NCI-H1105 (cell line): ENCODE data around the gene TKFC.

Experiments used
- DNase-seq: peaks from one replicate; lab custom pipeline; 2025; lab: John Stamatoyannopoulos, UW

Gene TKFC

DNA sequence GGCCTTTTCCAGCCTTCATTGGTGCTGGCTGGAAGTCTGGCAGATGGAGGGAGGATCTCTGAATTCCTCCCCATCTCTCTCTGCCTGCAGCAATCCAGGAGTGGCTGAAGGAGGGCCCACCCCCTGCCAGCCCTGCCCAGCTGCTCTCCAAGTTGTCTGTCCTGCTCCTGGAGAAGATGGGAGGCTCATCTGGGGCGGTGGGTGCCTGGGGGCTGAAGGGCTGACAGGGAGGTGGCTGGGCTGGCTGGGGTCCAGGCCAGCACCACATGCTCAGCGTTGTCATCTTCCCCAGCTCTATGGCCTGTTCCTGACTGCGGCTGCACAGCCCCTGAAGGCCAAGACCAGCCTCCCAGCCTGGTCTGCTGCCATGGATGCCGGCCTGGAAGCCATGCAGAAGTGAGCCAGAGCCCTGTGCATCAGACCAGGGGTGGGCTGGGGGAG is 12.2 kb downstream of the TKFC start:
- DNase-seq, result no peak

DNA sequence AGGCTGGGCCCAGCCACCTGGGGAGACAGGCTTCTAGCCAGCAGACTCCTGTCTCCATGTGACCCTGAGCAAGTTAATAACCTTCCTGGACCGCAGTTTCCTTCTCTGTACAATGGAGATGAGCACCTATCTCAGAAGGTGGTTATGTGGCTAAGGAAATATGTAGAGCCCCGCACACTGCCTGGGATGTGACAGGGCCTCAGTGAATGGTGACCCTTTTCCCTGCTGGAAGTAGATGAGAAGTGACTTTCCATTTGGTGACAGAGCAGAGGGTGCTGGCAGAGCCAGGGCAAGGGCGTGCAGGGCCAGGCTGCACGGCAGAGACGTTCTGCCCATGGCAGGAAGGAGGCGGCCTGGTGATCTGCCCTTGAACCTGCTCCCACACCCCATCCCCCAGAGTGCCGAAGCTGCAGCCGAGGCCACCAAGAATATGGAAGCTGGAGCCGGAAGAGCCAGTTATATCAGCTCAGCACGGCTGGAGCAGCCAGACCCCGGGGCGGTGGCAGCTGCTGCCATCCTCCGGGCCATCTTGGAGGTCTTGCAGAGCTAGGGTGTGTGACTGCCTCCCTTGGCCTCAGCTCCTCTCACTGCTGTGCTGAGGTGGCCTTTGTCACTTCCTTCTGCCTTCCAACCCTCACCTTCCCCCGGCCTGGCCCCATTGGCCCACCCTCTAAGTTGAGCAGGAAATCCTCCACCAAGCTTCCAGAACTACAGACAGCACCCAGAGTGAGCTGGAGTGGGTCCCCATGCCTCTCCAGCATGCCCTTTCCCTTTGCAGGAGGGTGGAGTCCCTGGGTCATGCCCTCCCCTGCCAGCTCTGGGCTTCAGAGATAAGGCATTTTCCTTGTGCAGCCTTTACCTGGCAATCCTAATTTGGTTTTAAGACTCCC is 13.2 kb downstream of the TKFC start:
- DNase-seq, result no peak

DNA sequence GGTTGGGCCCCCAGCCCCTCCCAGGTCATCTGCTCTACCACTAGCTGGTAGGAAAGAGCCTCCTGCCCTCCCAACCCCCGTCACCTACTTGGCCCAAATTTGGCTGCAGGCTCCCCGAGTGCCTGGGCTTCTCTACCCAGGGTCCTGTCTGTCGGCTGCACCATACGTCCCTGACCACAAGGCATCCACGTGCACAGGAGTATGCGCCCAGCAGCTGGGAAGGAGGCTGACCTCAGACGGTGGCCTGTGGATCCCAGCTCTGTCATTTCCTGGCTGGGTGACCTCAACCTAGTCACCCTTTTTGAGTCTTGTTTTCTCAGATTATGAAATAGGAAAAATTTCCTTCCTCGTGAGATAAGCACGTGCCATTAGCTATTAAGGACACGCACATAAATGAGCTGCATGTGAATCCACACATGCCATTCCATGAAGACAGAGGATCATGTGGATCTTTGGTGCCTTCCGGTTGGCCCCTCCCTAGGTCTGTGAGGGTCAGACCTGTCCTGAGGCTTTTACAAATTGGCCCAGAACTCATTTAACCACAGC is 15.0 kb downstream of the TKFC start:
- DNase-seq, result no peak

DNA sequence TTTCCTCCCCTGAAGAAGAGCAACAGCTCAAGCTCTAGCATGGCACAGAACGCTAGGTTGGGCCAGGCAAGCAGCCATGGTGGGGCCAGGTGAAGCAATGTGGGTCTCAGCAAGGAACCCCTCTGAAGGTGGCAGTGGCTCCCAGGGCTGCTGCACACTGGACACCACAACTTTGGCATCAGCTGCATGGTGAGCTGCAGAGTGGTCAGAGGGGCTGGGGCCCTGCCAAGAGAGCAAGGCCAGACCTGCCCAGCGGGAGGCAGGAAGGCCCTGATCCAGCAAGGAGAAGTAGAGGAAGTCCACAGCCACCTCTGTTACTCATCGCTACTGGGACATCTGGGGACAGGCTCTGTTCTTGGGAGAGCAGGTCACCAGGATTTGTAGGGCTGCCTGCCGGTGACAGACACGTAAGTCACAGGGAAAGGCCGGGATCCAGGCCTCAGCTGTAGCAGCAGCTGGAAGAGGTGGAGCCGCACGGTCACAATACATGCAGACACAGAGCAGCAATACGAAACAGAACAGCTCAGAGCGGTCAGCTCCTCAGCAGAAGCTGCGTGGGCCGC is 16.2 kb downstream of the TKFC start:
- DNase-seq, result no peak

DNA sequence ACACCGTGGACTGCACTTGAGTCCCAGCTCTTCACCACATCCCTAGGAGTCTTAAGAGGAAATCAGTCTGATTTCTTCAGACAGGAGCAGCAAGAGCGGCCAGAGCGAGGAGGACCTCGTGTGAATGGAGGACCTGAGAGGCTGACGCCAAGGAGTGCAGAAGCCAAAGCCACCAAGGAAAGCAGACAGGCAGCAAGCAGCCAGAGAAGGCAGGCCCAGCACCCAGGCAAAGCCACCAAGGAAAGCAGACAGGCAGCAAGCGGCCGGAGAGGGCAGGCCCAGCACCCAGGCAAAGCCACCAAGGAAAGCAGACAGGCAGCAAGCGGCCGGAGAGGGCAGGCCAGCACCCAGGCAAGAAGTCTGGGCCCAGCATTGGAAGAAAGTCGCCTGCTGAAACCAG is 16.9 kb downstream of the TKFC start:
- DNase-seq, result no peak

DNA sequence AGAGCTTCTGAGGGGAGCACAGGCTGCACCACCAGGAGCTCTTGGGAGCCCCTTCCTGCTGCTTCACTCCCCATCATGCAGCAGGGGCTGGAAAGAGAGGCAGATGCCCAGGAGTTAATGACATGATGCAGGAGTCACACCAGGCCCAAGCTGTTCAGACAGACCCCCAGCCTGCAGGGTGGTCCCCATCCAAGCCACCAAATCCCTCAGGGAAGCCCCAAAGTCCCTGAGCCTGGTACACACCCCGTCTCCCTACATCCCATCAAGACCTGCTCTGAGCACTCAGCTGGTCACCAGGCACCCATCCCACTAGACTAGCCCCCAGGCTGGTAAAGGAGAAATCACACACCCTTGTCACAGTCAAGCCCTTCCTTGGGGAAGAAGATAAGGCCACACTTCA is 17.3 kb downstream of the TKFC start:
- no peak for DNase-seq

DNA sequence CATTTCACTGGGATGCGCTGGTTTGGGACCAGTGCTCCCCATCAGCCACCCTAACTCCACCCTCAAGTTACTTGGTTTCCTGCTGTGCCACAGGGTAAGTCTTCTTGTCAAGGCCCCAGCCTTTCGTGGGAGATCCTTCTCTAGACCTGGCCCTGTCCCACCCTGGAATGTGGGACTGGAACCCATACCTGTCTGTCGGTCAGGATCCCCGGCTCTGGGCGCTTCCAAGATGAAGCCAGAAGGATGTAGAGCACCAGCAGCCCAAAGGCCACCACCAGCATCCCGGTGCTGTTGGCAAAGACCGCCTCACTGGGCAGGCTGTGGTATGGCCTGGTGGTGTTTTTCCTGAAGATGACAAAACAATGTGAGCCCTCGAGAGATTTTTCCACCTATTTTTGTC is 17.8 kb downstream of the TKFC start:
- DNase-seq, result no peak

DNA sequence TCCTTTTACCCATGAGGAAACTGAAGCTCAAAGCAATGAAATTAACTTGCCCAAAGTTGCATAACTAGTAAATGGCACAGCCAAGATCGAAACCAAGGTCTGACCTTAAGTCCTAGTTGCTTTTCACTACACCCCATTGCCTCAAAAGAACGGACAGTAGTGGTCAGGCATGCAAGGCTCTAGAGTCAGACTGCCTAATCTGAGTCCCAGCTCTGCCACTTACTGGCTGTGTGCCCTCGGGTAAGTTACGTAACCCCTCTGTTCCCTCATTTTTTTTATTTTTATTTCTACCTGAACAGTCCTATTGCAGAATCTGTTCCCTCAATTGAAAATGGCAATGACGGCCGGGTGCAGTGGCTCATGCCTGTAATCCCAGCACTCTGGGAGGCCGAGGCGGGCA is 19.0 kb downstream of the TKFC start:
- DNase-seq, result no peak

DNA sequence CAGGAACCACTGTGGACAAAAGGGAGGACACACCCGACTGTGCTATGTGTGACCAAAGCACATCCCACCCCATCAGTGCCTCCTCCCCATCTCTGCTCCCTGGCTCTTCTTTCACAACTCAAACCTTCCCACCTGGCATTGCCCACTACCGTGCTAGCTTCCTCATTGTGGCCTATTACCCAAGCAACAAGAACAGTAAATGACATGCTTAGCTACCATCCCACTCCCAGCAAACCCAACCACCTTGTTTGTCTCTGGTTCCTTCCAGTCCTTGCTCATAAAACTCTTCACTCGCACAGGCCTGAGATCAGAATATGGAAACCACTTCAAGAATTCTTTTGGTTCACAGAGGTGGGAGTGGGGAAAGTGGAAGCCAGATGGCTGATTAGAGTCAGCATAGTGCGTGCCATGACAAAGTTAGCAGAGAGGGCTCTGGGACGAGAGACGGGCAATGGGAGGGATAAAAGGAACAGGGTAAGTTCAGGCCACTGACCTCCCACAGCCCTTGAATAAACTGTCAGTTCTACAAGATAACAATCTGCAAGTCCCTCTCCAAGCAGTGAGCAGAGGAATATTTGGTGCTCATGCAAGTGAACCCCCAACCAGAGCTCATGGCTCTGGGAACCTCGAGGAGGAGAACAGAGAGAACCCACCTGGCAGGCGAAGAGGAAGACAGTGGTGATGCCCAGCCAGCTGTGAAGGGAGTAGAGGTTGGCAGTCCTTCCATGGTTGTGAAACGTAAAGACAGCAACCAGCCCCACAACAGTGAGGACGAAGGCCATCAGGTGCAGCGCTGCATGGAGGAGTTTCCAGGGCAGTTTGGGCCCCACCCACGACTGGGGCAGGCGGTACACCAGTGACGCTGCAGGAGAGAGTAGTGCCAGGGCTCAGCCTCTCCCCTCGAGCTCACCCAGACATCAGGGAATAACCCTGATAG is 20.4 kb downstream of the TKFC start:
- no peak for DNase-seq

DNA sequence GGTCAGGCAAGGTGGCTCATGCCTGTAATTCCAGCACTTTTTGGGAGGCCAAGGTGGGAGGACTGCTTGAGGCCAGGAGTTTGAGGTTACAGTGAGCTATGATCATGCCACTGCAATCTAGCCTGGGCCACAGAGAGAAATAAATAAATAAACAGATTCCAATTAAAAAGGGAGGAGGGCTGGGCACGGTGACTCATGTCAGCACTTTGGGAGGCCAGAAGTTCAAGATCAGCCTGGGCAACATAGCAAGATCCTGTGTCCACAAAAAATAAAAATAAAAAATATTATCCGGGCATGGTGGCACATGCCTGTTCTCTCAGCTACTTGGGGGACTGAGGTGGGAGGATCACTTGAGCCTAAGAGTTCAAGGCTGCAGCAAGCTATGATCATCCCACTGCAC is 21.2 kb downstream of the TKFC start:
- no peak for DNase-seq

DNA sequence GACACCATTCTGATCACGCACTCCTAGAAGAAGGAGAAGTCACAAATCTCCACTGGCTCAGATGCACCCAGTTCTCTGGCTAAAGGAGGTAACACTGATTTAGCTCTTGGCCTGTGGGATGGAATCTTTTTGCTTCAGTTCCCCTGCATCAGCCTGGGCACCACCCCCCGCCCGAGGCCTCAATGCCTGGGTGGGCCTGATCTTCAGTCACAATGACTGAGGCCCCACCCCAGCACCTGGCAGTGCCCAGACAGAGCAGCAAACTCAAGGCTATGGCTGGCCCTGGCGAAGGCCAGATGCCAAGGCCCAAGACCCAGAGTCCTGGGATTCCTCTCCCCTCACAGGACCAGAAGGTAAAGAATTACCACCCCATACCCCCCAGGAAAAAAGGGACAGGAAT is 23.7 kb downstream of the TKFC start:
- no peak for DNase-seq

DNA sequence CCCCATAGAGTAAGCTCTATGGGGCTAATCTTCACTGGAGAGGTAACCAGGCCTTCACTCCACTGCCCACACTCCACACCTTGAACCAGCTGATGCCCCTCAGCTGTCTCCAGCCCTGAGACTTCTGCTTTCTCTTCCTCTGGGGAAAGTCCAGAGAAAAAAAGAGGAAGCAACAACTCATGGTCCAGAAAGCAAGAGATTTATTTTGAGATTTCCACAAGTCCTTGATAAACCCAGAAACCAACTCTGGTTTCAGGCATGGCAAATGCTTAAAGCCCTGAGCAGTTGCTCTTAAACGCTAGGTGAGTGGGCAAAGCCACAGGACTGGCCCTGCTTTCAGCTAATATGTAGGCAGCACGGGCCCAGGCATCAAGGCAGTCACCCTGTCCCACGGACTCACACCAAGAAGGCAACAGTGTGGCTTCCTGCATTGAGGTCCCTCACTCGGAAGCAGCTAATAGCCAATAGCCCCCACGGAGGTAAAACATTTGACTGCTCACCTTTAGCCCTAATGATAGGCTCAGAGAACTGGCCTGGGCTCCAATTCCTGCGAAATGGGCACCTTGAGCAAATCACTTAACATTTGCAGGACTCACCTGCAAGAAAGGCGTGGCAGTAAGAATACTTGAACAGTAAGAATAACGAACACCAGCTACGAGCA is 24.3 kb downstream of the TKFC start:
- no peak for DNase-seq

DNA sequence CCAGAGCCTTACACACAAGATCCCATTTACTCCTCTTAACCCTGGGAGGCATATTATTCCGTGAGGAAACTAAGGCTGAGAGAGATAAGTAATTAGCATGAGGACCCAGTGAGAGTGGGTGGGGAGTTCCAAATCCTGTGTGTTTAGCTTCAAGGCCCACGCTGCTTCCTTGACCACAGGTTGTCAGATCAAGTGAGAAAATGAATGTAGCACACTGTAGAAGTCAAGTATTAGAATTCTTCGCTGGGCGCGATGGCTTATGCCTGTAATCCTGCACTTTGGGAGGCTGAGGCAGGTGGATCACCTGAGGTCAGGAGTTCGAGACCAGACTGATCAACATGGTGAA is 24.8 kb downstream of the TKFC start:
- no peak for DNase-seq

DNA sequence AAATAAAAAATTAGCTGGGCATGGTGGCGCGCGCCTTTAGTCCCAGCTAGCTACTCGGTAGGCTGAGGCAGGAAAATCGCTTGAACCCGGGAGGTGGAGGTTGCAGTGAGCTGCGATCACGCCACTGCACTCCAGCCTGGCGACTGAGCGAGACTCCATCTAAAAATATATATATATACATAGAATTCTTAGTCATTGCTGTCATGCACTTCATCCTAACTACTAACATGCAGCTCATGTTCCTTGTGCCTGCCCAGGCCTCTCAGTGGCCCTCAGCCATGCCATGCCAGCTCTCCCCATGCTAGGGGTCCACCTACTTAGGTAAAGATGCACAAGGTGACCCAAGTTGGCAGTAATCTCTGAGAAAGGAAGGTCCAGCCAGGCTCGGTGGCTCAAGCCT is 25.5 kb downstream of the TKFC start:
- DNase-seq, result no peak

DNA sequence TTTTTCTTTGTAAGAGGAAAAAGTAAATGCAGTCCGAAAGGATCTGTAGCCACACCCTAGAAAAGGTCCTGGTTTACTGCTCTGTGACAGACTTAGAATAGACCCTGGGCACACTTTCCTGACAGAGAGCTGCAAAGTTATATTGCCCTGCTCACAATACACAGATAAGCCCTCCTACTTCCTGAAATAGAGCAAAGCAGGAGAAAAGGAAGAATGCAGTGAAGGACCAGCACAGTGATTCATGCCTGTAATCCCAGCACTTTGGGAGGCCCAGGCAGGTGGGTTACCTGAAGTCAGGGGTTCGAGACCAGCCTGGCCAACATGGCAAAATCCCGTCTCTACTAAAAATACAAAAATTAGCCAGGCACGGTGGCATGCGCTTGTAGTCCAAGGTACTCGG is 26.5 kb downstream of the TKFC start:
- no peak for DNase-seq

DNA sequence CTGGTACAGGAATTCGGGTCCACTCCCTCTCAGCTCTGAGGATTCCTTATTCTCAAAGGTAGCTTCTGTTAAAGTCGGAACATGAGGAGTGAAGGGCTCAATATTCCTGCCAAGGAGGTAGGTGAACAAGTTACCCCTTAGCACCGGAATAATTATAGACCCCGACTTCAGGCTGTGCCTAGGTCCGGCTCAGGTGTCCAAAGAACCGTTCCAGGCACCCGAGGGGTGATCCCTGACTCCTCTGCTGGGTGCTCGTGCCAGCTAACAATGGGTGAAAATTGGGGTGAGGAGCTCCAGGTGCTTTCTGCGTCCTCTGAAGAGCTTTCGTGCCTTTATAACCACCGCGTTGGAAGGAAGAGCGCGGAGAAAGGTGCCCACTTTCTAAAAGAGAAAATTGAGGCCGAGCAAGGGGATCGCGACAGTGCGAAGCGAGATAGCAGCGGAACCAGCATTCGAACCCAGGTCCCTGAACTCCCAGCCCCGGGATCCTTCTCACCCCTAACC is 28.3 kb downstream of the TKFC start:
- no peak for DNase-seq

DNA sequence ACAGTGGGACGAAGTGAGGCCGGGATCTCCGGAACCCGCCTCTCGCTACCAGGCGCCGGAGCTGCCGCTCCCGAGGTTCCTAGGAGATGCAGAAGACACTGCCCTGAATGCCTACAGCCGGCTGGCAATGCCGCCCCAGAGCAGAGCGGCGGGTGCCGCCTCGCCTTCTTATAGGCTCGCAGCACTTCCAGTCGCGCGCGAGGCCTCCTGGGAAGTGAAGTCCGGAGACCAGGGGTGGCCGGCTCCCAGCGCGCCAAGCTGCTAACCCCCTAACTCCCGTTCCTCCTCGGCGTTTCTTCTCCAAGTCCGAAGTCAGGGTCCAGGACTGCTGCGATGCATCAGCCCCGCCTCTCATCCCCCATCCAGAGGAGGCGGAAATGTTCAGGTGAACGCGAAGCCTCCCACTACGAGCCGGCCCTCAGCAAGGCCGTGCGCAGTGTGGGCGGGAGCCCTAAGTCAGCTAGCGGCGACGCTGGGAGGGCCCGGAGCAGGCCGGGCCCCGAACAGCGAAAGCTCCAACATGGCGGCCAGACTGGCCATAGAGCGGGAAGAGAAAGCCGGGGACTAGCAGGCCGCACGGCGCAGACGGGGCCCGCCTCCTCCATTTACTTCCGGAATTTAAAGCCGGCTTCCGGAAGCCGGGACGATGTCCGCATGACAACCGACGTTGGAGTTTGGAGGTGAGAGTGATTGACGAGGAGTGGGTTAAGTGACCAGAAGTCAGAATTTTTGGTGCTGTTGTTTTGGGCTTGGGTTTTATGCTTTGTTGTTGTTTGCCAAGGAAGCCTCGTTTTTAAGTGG is 28.9 kb downstream of the TKFC start, which contains the start of the genes CYB561A3 and TMEM138:
CYB561A3 (minus strand) TSS at position 142 of the 801 bp plus-strand sequence. CDS start 5,169 bp downstream, outside the sequence.
TMEM138 (plus strand) TSS at position 634 of the 801 bp plus-strand sequence. CDS start 2,017 bp downstream, outside the sequence.
- peak; percentile 94 for DNase-seq

DNA sequence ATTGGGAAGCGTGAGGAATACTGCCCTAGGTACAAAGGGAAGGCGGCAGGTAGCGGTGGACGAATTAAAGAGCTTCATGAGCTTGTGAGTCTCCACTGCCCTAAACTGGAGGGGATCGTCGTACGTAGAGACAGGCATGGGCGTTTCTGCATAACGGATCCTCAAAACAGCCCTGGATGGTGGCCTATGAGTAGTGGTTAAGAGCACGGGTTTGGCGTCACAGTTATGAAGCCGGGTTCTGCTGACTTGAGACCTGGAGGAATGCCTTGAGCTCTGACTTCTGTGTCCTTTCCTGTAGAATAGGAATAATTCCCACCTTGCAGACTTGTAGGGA is 29.5 kb downstream of the TKFC start:
- DNase-seq, result peak; percentile 16

DNA sequence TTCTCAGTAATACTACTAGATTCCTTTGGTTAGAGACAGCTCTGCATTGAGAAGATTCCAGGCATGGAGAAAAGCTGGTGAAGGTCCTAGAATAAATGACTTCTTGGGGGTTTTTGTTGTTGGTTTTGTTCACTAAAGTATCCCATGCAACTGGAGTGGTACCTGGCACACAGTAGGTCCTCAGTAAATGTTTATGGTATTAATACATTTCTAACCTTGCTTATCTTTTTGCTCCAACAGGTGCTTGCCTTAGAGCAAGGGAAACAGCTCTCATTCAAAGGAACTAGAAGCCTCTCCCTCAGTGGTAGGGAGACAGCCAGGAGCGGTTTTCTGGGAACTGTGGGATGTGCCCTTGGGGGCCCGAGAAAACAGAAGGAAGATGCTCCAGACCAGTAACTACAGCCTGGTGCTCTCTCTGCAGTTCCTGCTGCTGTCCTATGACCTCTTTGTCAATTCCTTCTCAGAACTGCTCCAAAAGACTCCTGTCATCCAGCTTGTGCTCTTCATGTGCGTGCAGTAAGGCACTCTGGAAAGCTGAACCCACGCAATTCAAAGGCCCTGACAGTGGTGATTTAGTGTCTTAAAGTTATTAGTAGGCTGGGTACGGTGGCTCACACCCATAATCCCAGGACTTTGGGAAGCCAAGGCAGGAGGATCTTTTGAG is 31.1 kb downstream of the TKFC start:
- no peak for DNase-seq

DNA sequence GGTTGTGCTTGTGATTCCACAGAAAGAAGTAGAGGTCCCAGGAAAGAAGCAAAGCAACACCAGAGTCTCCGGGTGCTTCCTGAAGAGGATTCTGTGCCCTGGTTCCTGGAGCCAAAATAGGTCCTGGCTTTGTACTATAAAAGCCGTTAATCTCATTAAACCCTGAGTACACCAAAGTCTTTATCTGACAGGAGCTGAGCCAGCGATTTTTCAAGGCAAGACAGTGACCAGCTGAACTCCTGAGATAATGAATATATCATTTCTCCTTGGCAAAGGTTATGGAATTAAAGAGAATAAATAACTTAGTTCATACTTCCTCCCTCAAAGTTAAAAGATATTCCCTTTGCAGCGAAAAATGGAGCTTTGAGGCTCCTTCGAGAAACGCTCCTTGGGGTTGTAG is 34.4 kb downstream of the TKFC start:
- DNase-seq, result no peak
